MM.1S (cell line): ENCODE results near the gene KANK2.

Source experiments
- DNase-seq: peaks from one replicate; pipeline ENCODE4 v3.0.0-alpha.2; 2015
- H2AFZ ChIP-seq: fragments of 300-600 bp; sonication (generic); 2 replicates; pipeline ENCODE4 v1.6.0; 2016; ENCODE audit warnings: antibody characterized with exemption, low read length
- H3F3A ChIP-seq: fragments of 300-600 bp; sonication (generic); 2 replicates; pipeline ENCODE4 v1.6.1; 2016; ENCODE audit warnings: mild to moderate bottlenecking, antibody characterized with exemption, low read length, moderate library complexity, mixed read lengths; ENCODE audit not compliant: insufficient read depth
- H3K27ac ChIP-seq: fragments of 300-600 bp; sonication (generic); 2 replicates; pipeline ENCODE4 v1.5.1; 2016; ENCODE audit warnings: mild to moderate bottlenecking, low read length
- H3K27me3 ChIP-seq: fragments of 300-600 bp; sonication (generic); replicated peaks from 2 replicates; pipeline ENCODE4 v1.6.0; 2016; ENCODE audit warnings: low read length; ENCODE audit not compliant: insufficient read depth
- H3K36me3 ChIP-seq: fragments of 300-600 bp; sonication (generic); replicated peaks from 2 replicates; pipeline ENCODE4 v1.6.1; 2016; ENCODE audit warnings: mild to moderate bottlenecking, low read length, mixed read lengths; ENCODE audit not compliant: insufficient read depth
- H3K4me1 ChIP-seq: fragments of 300-600 bp; sonication (generic); 2 replicates; pipeline ENCODE4 v1.6.1; 2016; ENCODE audit warnings: low read length, mixed read lengths
- H3K4me2 ChIP-seq: fragments of 300-600 bp; sonication (generic); 2 replicates; pipeline ENCODE4 v1.6.0; 2016; ENCODE audit warnings: low read depth, low read length
- H3K4me3 ChIP-seq: fragments of 300-600 bp; sonication (generic); 2 replicates; pipeline ENCODE4 v1.5.1; 2016; ENCODE audit warnings: low read length, mixed read lengths
- H3K79me2 ChIP-seq: fragments of 300-600 bp; sonication (generic); 2 replicates; pipeline ENCODE4 v1.6.1; 2016; ENCODE audit warnings: mixed run types, low read length, mixed read lengths
- H3K9ac ChIP-seq: fragments of 300-600 bp; sonication (generic); 2 replicates; pipeline ENCODE4 v1.6.1; 2016; ENCODE audit warnings: low read length, mixed read lengths
- H3K9me2 ChIP-seq: fragments of 300-600 bp; sonication (generic); replicated peaks from 2 replicates; pipeline ENCODE4 v1.6.1; 2016; ENCODE audit warnings: mild to moderate bottlenecking, low read length, mixed read lengths; ENCODE audit not compliant: insufficient read depth
- H3K9me3 ChIP-seq: fragments of 300-600 bp; sonication (generic); replicated peaks from 2 replicates; pipeline ENCODE4 v1.6.1; 2016; ENCODE audit warnings: mild to moderate bottlenecking, low read length, mixed read lengths; ENCODE audit not compliant: insufficient read depth
- H4K20me1 ChIP-seq: fragments of 300-600 bp; sonication (generic); 2 replicates; pipeline ENCODE4 v1.6.1; 2016; ENCODE audit warnings: mild to moderate bottlenecking, low read length, moderate library complexity, mixed read lengths; ENCODE audit not compliant: insufficient read depth
- EZH2 ChIP-seq: fragments of 300-600 bp; sonication (generic); optimal IDR thresholded peaks from 2 replicates; pipeline ENCODE3; 2017; ENCODE audit warnings: low read depth, mild to moderate bottlenecking, antibody characterized with exemption, low read length, mixed read lengths
- EZH2phosphoT487 ChIP-seq: fragments of 300-600 bp; sonication (generic); IDR thresholded peaks from 2 replicates; pipeline ENCODE4 v1.6.1; 2018; ENCODE audit warnings: antibody characterized with exemption, low read length
- TF ChIP-seq, protein P1 (sequence below): fragments of 300-600 bp; sonication (generic); IDR thresholded peaks from 2 replicates; pipeline ENCODE4 v1.5.1; 2016; ENCODE audit warnings: antibody characterized with exemption, low read length, mixed read lengths

Gene KANK2

DNA sequence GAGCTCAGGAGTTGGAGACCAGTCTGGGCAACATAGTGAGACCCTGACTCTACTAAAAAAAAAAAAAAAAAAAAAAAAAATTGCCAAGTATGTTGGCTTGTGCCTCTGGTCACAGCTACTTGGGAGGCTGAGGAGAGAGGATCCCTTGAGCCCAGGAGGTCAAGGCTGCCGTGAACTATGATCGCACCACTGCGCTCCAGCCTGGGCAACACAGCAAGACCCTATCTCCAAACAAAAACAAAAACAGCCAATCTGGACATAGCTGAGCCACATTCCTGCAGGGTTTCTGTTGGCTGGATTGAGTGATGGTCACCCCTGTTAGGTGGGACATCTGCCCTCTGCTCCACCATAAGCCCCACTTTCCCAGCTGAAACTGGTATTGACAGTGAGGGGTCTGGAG, 28.5 kb upstream of the KANK2 start:
- no peaks in the 10 kb centered on the region for H3K36me3 ChIP-seq
- H2AFZ ChIP-seq = no peak overlapping the region
- H3K9ac ChIP-seq = no peak overlapping the region
- no peaks in the 10 kb centered on the region for H3K9me3 ChIP-seq
- no peak for TF ChIP-seq EZH2
- TF ChIP-seq, protein P1, sequence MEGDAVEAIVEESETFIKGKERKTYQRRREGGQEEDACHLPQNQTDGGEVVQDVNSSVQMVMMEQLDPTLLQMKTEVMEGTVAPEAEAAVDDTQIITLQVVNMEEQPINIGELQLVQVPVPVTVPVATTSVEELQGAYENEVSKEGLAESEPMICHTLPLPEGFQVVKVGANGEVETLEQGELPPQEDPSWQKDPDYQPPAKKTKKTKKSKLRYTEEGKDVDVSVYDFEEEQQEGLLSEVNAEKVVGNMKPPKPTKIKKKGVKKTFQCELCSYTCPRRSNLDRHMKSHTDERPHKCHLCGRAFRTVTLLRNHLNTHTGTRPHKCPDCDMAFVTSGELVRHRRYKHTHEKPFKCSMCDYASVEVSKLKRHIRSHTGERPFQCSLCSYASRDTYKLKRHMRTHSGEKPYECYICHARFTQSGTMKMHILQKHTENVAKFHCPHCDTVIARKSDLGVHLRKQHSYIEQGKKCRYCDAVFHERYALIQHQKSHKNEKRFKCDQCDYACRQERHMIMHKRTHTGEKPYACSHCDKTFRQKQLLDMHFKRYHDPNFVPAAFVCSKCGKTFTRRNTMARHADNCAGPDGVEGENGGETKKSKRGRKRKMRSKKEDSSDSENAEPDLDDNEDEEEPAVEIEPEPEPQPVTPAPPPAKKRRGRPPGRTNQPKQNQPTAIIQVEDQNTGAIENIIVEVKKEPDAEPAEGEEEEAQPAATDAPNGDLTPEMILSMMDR = no peak
- no peak for TF ChIP-seq EZH2phosphoT487
- no peaks in the 10 kb centered on the region for H3K79me2 ChIP-seq
- H3K27ac ChIP-seq = no peak overlapping the region
- DNase-seq = no peak
- peaks cover 23% of the 10 kb centered on the region; the same call in 1 of the 2 replicates for H3K27me3 ChIP-seq
- H3K9me2 ChIP-seq = no peaks in the 10 kb centered on the region
- no peak overlapping the region for H3K4me2 ChIP-seq
- H4K20me1 ChIP-seq = no peaks in the 10 kb centered on the region
- no peaks in the 10 kb centered on the region for H3K4me1 ChIP-seq
- H3K4me3 ChIP-seq = no peak overlapping the region
- no peaks in the 10 kb centered on the region for H3F3A ChIP-seq

DNA sequence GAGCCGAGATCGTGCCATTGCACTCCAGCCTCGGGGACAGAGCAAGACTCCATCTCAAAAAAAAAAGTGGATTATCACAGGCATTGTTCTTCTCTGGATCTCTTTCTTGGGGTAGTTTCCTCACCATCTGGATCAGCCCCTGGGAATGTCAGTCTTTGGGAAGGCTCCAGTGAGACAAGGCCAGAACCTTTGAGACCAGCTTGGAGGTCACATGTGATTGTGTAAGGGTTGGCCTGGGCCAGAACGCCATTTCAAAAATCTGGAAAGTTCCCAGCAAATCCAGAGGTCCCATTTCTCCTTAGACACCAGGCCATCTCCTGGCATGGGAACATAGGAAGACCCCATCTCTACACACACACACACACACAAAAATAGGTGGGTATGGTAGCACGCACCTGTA, 27.8 kb upstream of the KANK2 start:
- Histone ChIP-seq H3K4me1 (no peaks in the 10 kb centered on the region), H3K36me3 (no peaks in the 10 kb centered on the region), H3K79me2 (no peaks in the 10 kb centered on the region), H3K9me3 (no peaks in the 10 kb centered on the region), H3K4me3 (no peak overlapping the region), H3F3A (no peaks in the 10 kb centered on the region), H3K27me3 (peaks cover 28% of the 10 kb centered on the region), H3K9ac (no peak overlapping the region), H3K27ac (no peak overlapping the region), H3K4me2 (no peak overlapping the region), H4K20me1 (no peaks in the 10 kb centered on the region), H3K9me2 (no peaks in the 10 kb centered on the region), H2AFZ (no peak overlapping the region)
- TF ChIP-seq EZH2 = no peak
- no peak for TF ChIP-seq EZH2phosphoT487
- TF ChIP-seq, protein P1 = no peak
- DNase-seq = no peak

DNA sequence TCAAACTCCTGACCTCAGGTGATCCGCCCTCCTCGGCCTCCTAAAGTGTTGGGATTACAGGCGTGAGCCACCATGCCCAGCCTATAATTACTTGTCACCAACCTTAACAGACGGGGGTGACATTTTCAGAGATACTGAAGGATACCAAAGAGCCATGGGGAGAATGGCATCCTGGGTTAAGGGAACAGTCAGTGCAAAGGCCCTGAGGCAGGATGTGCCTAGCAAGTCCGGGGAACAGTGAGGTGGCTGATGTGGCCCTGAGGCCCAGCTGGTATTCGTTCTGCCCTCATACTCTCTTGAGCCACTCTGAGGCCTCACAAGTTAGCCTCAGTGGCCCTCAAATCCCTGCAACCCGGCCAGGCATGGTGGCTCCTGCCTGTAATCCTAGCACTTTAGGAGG, 27.1 kb upstream of the KANK2 start:
- Histone ChIP-seq H3F3A (no peaks in the 10 kb centered on the region), H3K4me1 (no peaks in the 10 kb centered on the region), H3K27ac (no peak overlapping the region), H3K9me2 (no peaks in the 10 kb centered on the region), H3K9ac (no peak overlapping the region), H3K79me2 (no peaks in the 10 kb centered on the region), H3K9me3 (no peaks in the 10 kb centered on the region), H3K4me3 (no peak overlapping the region), H3K27me3 (peaks cover 28% of the 10 kb centered on the region), H3K4me2 (no peak overlapping the region), H2AFZ (no peak overlapping the region), H3K36me3 (no peaks in the 10 kb centered on the region), H4K20me1 (no peaks in the 10 kb centered on the region)
- DNase-seq = no peak
- no peak for TF ChIP-seq EZH2phosphoT487
- no peak for TF ChIP-seq EZH2
- TF ChIP-seq, protein P1 = no peak
